Colonic mucosa (tissue), 4 donors: ENCODE measurements around the gene NUMB. TPM values are rescaled to one million over a fixed set of nuclear protein-coding genes. Genes with fewer than 3 reads are reported as not detected.

Source experiments
- DNase-seq: peaks from one replicate; pipeline ENCODE4 v3.0.0-alpha.2; 2020
- H3K27ac ChIP-seq: fragments of 200-600 bp; one replicate; pipeline ENCODE4 v1.8.0; 2021
- H3K27me3 ChIP-seq: fragments of 200-600 bp; one replicate; pipeline ENCODE4 v1.8.0; 2021
- H3K36me3 ChIP-seq: fragments of 200-600 bp; one replicate; pipeline ENCODE4 v1.8.0; 2021
- H3K4me1 ChIP-seq: fragments of 200-600 bp; one replicate; pipeline ENCODE4 v1.8.0; 2021; ENCODE audit warnings: mild to moderate bottlenecking
- H3K4me3 ChIP-seq: fragments of 200-600 bp; one replicate; pipeline ENCODE4 v1.8.0; 2021
- H3K9ac ChIP-seq, 2 donors: one replicate each; pipeline ENCODE4 v1.7.0; 2013; ENCODE audit warnings: control low read depth in 2 of 2, low read depth in 2 of 2, low read length in 2 of 2
- H3K9me3 ChIP-seq: fragments of 200-600 bp; one replicate; pipeline ENCODE4 v1.8.0; 2021
- intact Hi-C: fragments of 100-400 bp; cut with DNase I; formaldehyde crosslinking; loops from one replicate; pipeline ENCODE4 v1.14.1; 2022
- total RNA-seq, 2 donors: library from RNA; stranded (reverse); fragmentation: NEBNext Ultra II Directional in 1 of 2; extraction: Animal tissue kit (Norgen Biotek cat#: 25700) in 1 of 2; gene quantifications; one replicate each; pipeline ENCODE4 v1.2.1, GENCODE V29; 2021
- TF ChIP-seq, protein P1 (sequence below): fragments of 200-600 bp; IDR thresholded peaks from one replicate; pipeline ENCODE4 v1.8.0; 2022; ENCODE audit warnings: antibody characterized with exemption, mild to moderate bottlenecking
- donor health status: healthy.
- donor health status: DM: no; HTN: no; CAD: no.
- donor health status: DM: no; HTN: no; CAD: no.

The NUMB gene
- total RNA-seq, 2 donors from 2014 or later, result 83.1 to 116 TPM

DNA sequence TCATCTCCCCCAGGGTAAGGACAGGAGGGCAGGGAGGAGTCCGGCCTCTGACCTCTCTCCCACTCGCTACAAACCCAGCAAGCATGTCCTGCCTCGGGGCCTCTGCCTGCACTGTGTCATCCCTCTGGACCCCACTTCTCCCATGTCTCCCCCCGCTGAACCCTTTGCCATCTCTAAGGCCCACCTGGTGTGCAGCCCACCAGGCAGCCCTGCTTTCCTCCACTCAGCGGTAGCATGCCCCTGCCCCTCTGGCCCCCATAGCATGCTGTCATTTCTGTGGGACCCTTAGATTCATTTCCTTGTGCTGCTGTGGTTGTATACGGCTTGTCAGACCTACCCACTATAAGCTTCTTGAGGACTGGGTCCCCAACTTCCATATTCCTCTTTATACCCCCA, 203.3 kb downstream of the NUMB start:
- H3K9me3 ChIP-seq, result no peaks in the 10 kb centered on the region
- TF ChIP-seq, protein P1, sequence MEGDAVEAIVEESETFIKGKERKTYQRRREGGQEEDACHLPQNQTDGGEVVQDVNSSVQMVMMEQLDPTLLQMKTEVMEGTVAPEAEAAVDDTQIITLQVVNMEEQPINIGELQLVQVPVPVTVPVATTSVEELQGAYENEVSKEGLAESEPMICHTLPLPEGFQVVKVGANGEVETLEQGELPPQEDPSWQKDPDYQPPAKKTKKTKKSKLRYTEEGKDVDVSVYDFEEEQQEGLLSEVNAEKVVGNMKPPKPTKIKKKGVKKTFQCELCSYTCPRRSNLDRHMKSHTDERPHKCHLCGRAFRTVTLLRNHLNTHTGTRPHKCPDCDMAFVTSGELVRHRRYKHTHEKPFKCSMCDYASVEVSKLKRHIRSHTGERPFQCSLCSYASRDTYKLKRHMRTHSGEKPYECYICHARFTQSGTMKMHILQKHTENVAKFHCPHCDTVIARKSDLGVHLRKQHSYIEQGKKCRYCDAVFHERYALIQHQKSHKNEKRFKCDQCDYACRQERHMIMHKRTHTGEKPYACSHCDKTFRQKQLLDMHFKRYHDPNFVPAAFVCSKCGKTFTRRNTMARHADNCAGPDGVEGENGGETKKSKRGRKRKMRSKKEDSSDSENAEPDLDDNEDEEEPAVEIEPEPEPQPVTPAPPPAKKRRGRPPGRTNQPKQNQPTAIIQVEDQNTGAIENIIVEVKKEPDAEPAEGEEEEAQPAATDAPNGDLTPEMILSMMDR, result no peak
- H3K27me3 ChIP-seq, result no peaks in the 10 kb centered on the region
- no peaks in the 10 kb centered on the region for H3K4me1 ChIP-seq
- H3K4me3 ChIP-seq, result no peak overlapping the region
- no peak overlapping the region for H3K9ac ChIP-seq
- intact Hi-C loops, result no loop called here
- H3K36me3 ChIP-seq, result no peaks in the 10 kb centered on the region
- no peak overlapping the region for H3K27ac ChIP-seq
- DNase-seq, result no peak

DNA sequence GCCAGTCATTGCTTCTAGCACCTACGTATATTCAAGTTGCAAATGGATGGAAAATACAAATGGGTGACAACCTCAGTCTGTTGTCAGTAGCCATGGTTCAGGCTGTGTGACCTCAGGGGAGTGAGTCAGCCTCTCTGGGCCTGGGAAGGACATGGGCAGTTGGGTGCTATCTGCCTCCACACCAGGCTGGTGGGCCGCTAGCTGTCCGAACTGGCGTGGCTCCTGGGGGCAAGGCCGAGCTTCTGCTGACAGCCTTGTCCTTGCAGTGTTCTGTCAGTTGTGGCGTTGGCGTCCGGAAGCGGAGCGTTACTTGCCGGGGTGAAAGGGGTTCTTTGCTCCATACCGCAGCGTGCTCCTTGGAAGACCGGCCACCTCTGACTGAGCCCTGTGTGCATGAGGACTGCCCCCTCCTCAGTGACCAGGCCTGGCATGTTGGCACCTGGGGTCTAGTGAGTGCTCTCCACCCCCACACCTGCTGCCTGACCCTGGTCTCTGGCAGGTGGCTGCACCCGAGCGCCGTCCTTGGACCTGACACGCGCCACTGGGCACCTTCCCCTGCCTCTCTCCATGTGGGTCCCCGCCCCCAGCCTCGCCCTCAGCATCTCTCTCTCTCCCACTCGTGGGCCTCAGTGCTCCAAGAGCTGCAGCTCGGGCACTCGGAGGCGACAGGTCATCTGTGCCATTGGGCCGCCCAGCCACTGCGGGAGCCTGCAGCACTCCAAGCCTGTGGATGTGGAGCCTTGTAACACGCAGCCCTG, 203.9 kb downstream of the NUMB start:
- no peaks in the 10 kb centered on the region for H3K27me3 ChIP-seq
- H3K36me3 ChIP-seq, result no peaks in the 10 kb centered on the region
- H3K9ac ChIP-seq, result no peak overlapping the region
- no peaks in the 10 kb centered on the region for H3K4me1 ChIP-seq
- intact Hi-C loops, result no loop called here
- no peak overlapping the region for H3K27ac ChIP-seq
- no peak for DNase-seq
- H3K4me3 ChIP-seq, result no peak overlapping the region
- TF ChIP-seq, protein P1, result no peak
- H3K9me3 ChIP-seq, result no peaks in the 10 kb centered on the region

DNA sequence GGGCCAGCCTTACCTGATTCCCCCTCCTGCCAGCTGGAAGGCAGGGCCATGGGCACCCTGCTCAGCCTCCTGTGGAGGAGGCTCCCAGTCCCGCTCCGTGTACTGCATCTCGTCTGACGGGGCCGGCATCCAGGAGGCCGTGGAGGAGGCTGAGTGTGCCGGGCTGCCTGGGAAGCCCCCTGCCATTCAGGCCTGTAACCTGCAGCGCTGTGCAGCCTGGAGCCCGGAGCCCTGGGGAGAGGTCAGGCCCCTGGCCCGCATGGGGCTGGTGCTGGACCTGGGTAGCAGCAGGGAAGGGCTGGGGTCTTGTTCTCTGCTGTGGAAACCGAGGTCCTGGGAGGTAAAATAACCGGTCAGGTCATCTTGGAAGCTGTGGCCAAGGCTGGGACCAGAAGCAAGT, 204.6 kb downstream of the NUMB start:
- Histone ChIP-seq H3K4me3 (no peak overlapping the region), H3K9ac (no peak overlapping the region), H3K27ac (no peak overlapping the region), H3K36me3 (no peaks in the 10 kb centered on the region), H3K27me3 (no peaks in the 10 kb centered on the region), H3K9me3 (no peaks in the 10 kb centered on the region), H3K4me1 (no peaks in the 10 kb centered on the region)
- TF ChIP-seq, protein P1, result no peak
- intact Hi-C loops, result no loop called here
- no peak for DNase-seq

DNA sequence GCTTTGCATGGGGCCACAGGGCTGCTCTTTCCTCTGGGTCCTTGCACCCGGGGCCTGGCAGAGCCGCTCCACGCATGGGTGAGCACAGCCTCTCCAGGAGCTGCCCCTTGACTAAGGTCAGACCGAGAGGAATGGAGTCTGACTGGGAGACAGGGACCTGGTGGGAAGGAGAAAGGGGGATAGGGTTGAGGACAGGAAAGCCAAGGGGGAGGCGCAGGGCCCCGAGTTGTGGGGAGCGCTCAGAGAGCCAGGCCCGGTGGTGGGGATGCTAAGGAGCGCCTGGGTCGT, 205.1 kb downstream of the NUMB start:
- Histone ChIP-seq H3K9me3 (no peaks in the 10 kb centered on the region), H3K36me3 (no peaks in the 10 kb centered on the region), H3K27ac (no peak overlapping the region), H3K4me3 (no peak overlapping the region), H3K27me3 (no peaks in the 10 kb centered on the region), H3K9ac (no peak overlapping the region), H3K4me1 (no peaks in the 10 kb centered on the region)
- intact Hi-C loops, result no loop called here
- no peak for DNase-seq
- TF ChIP-seq, protein P1, result no peak

DNA sequence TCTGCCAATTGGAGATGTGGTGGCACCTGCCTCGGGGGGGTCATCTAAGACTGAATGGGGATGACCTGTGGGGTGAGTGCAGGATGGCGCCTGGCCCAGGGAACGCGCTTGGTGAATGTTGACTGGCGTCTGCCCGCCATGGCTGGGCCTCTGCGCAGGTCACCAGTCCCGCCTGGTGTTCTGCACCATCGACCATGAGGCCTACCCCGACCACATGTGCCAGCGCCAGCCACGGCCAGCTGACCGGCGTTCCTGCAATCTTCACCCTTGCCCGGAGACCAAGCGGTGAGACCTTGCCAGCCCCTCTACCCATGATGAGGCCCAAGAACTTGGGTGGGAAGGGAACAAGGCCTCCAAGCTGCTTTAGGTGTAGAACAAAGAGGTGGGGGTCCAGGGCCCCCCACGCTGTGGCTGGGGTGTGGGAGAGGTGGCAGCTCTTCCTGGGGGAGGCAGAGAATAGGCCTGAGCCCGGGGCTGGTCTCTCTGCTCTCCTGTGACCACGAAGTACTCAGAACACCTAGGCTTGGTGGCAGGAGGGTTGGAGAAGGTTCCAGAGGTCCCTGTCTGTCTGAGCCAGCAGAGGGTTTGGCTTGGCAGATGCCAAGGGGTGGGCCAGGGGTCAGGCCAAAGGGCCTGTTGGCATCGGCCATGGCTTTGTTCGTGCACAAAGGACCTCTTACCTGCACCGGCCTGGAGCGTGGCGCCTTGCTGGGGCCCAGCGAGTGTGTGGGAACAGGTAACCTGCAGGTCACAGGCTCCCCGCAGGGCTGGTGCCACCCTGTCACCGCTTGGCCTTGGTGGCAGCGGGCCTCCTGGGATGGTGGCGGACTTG, 205.6 kb downstream of the NUMB start:
- Histone ChIP-seq H3K4me3 (no peak overlapping the region), H3K27me3 (no peaks in the 10 kb centered on the region), H3K9me3 (no peaks in the 10 kb centered on the region), H3K9ac (no peak overlapping the region), H3K36me3 (no peaks in the 10 kb centered on the region), H3K4me1 (no peaks in the 10 kb centered on the region), H3K27ac (no peak overlapping the region)
- TF ChIP-seq, protein P1, result no peak
- intact Hi-C loops, result no loop called here
- DNase-seq, result no peak
